ENCODE measurements around the gene CYS1.
"Not testable (repeated sequence)": the region's sequence is repeated elsewhere in the genome, so short reads cannot be mapped to it uniquely, and the experiment has no call there.

Gene CYS1
- total RNA-seq = 0 to 0.07 reads per million in 2 donors

DNA sequence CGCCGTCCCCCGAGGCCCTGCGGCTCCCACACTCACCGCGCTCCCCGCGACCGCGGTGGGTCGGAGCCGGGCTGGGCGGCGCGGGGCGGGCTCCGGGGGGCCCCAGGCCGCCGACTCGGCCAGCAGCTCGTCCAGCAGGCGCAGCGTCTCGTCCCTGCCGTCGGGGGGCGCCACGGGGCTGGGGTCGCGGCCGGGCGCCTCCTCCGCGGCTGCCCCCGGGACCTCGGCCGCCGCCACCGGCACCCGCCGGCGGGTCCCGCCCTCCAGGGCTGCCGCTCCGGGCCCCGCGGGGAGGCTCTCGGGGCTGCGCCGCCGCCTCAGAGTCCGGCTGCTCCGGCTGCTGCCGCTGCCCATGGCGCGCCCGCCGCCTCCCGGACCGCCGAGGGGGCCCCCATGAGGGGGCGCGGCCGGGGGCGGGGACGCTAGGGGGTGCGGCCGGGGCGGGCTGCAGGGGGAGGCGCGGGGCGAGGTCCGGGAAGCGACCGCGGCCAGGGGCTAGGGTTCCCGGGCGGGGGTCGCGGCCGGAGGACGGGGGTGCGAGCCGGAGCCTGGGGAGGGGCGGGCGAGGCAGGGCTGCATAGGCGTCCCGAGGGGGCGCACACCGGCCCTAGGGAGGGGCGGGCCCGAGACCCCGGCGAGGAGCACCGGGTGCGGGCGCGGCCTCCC, at the start of gene CYS1:
TSS of gene CYS1 (minus strand) at position 542 of the 666 bp plus-strand sequence. CDS start at position 354, 188 bp downstream.
- no peak for DNase-seq

GRCh38 chr2:10129490-10129889, 49.3 kb upstream of the CYS1 start:
- DNase-seq = no peak

DNA sequence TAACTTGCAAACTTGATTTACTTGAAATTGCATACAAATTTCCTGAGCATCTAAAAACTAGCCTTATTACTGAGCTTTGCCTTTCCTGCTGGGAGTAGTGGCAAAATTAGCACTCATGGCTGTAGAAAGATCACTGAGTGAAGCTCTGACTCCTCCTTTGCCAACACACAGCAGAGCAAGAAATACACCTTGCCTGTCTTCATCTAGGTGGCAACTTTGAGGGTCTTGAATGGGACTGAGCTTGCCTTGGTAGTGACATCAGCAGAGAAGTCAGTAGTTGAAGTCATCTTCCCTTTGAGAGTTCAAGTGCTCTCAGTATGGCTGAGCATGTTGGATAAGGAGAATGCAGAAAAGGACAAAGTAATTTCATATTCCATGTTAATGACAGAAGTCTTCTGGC, 48.2 kb upstream of the CYS1 start:
- no peak for DNase-seq

DNA sequence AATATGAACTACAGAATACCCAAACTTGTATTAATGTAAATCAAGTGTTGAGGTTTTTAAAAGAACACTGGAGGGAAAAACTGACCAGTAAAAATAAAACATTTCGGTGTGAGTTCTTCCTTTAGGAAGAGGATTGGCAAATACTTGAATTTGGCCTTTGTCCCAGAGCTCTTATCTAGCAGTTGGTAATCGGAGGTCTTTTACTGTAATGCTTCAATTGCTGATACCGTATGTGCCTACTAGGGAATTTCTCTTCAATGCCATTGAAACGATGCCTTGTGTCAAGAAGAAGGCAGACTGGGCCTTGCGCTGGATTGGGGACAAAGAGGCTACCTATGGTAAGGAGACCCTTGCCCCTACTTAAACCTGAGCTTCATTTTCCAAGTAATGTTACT, 46.4 kb upstream of the CYS1 start:
- no peak for DNase-seq

- no peak for DNase-seq
Measured at GRCh38 chr2:10125842-10126631, 45.8 kb upstream of the CYS1 start.

- peak; percentile 16 for DNase-seq
Measured at GRCh38 chr2:10124538-10125045, 44.4 kb upstream of the CYS1 start.

DNA sequence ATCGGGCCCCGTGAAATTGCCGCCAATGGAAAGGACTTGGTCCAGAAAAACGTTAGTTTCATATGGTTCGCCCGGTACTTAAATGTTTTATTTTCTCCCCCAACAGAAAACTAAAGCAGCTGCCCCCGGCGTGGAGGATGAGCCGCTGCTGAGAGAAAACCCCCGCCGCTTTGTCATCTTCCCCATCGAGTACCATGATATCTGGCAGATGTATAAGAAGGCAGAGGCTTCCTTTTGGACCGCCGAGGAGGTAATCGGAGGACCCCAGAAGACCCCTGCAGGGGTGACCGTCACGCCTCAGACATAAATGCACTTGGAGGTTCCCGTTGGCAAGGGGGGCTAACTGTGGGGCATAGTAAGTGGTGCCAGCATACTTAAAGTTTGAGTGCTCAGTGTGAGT, 43.1 kb upstream of the CYS1 start:
- DNase-seq = peak; percentile 11

DNA sequence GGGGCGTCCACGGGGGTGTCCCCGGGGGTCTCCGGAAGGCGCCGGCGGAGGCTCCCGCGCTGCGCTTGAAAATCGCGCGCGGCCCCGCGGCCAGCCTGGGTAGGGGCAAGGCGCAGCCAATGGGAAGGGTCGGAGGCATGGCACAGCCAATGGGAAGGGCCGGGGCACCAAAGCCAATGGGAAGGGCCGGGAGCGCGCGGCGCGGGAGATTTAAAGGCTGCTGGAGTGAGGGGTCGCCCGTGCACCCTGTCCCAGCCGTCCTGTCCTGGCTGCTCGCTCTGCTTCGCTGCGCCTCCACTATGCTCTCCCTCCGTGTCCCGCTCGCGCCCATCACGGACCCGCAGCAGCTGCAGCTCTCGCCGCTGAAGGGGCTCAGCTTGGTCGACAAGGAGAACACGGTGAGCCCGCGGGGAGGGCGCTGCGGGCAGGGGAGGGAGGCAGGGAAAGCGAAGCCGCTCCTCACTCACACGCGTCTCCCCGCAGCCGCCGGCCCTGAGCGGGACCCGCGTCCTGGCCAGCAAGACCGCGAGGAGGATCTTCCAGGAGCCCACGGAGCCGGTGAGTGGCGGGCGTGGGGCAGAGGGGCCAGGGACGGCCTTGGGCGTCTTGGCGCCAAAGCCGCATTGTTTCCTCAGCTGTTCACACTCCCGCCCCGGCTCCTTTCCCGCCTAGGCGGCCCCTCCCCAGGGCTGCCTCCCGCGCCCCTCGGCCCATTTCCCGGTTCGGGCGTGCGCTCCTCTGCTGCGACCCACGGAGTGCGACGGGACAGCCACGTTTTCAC, 42.5 kb upstream of the CYS1 start, which contains the start of gene RRM2:
TSS of gene RRM2 (plus strand) at position 240 of the 781 bp plus-strand sequence. CDS start at position 300, 60 bp downstream.
- DNase-seq = peak; percentile 74

- no peak for DNase-seq
Measured at GRCh38 chr2:10120877-10121574, 40.8 kb upstream of the CYS1 start.

- DNase-seq = peak; percentile 87
Measured at GRCh38 chr2:10120158-10120876, 40.1 kb upstream of the CYS1 start.

DNA sequence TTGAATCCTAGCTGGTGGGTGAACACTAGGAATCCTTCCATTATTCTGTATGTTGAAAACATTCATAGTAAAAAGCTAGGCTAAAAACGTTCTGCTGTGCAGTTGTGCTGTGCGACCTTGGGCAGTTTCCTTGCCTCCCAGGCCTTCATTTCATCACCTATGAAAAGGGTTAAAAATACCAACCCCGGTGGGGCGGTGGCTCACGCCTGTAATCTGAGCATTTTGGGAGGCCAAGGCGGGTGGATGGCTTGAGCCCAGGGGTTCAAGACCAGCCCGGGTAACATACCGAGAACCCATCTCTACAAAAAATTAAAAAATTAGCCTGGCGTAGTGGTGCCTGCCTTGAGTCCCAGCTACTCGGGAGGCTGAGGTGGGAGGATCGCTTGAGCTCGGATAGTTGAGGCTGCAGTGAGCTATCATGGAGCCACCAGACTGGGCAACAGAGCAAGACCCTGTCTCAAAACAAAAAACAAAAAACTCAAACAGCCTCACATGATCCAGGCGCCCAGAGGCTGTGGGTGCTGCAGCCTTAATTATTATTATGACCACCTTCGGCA, 39.5 kb upstream of the CYS1 start:
- DNase-seq = no peak

- DNase-seq = no peak
Measured at GRCh38 chr2:10119027-10119325, 38.8 kb upstream of the CYS1 start.

- no peak for DNase-seq
Measured at GRCh38 chr2:10109311-10109710, 29.1 kb upstream of the CYS1 start.

GRCh38 chr2:10104906-10105305, 24.7 kb upstream of the CYS1 start:
- not testable (repeated sequence) for DNase-seq

GRCh38 chr2:10103179-10103578, 23.0 kb upstream of the CYS1 start:
- DNase-seq = no peak

GRCh38 chr2:10101491-10101890, 21.3 kb upstream of the CYS1 start:
- no peak for DNase-seq

GRCh38 chr2:10097352-10098148, 17.3 kb upstream of the CYS1 start:
- DNase-seq = peak; percentile 24

DNA sequence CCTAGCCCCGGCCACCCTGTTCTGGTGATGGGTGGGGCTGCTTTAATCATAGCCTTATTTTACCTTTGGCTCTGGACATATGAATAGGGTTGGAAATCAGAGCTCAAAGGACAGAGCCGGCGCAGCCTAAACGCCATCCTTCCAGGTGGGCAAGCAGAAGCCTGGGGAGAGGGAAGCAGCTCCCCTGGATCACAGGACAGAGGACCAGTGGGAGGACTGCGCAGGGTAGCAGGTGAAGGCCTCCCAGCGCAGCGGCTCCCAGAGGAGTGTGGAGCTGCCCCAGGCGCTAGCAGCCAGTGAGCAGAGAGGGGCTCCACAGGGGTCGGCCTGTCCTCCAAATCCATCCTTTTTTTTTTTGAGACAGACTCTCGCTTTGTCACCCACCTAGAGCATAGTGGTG, 16.4 kb upstream of the CYS1 start:
- DNase-seq = no peak

DNA sequence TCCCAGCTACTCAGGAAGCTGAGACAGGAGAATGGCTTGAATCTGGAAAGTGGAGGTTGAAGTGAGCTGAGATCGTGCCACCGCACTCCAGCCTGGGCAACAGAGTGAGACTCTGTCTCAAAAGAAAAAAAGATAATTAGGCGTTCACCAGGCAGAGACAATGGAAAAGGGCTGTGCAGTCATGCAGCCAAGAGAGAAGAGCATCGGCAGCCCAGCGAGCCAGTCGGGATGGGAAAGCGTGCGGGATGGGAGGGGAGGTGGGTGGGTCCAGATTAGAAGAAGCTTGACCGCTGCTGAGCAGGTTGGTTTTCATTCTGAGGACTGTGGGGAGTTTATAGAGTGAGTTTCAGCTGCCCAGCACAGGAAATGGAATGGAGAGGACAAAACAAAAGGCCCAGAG, 15.0 kb upstream of the CYS1 start:
- no peak for DNase-seq

DNA sequence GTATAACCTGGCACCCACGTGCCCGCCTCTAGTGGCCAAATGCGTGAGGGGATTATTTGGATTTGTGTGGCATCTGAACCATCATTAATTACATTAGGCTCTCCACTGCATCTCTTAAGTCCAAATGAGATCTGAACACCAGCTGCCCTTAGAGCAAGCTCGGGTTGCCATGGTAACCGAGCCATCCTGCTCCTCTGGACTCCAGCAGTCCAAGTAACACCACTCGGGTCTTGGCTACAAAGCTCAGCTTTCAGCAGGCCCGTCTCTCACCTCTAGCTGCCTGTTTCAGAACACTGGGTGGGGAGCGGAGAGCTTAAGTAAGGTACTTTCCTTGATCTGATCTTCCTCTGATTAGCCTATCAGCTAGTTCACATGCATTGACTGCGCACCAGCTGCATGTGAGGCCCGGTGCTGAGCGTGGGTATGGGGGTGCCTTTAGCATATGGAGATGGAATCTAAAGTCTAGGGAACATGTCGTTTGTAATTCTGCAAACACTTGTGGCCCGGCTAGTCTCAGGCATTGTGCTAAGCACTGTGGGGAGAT, 14.1 kb upstream of the CYS1 start:
- no peak for DNase-seq

GRCh38 chr2:10091889-10092244, 11.7 kb upstream of the CYS1 start:
- DNase-seq = not testable (repeated sequence)
